HepG2 (cell line): ENCODE results near the gene JAG1. TPM values are rescaled to one million over a fixed set of nuclear protein-coding genes. Genes with fewer than 3 reads are reported as not detected.
A peak's percentile ranks its signal among the peaks of the same experiment; 100 is the strongest.

Source experiments
- BHLHE40 ChIP-seq: IDR thresholded peaks from 2 replicates; pipeline ENCODE4 v1.6.1; 2011; ENCODE audit warnings: low read length, improper control_type of control experiment
- DRAP1 ChIP-seq: IDR thresholded peaks from 2 replicates; pipeline ENCODE4 v1.6.1; 2016; ENCODE audit warnings: missing genetic modification reagents, missing compliant biosample characterization
- IRX3 ChIP-seq: sonication (generic); formaldehyde crosslinking; IDR thresholded peaks from 2 replicates; pipeline ENCODE4 v1.8.1; 2023; ENCODE audit warnings: mild to moderate bottlenecking, low read depth, missing genetic modification reagents, borderline replicate concordance
- NCOR1 ChIP-seq: fragments of 200-600 bp; sonication (generic); IDR thresholded peaks from 2 replicates; pipeline ENCODE4 v1.7.0; 2017; ENCODE audit warnings: antibody characterized with exemption, low read length, borderline replicate concordance
- NR2C2 ChIP-seq: sonication (generic); formaldehyde crosslinking; IDR thresholded peaks from 2 replicates; pipeline ENCODE4 v1.4.0; 2020; ENCODE audit warnings: missing genetic modification reagents, mild to moderate bottlenecking, moderate library complexity, borderline replicate concordance
- PITX1 ChIP-seq: sonication (generic); formaldehyde crosslinking; IDR thresholded peaks from 2 replicates; pipeline ENCODE4 v1.5.1; 2020; ENCODE audit warnings: mild to moderate bottlenecking, missing genetic modification reagents
- PRMT3 ChIP-seq: sonication (generic); formaldehyde crosslinking; IDR thresholded peaks from 2 replicates; pipeline ENCODE4 v1.8.1; 2022; ENCODE audit warnings: low read depth, mild to moderate bottlenecking, moderate library complexity, missing genetic modification reagents, borderline replicate concordance
- PRPF4 ChIP-seq: fragments of 200-400 bp; formaldehyde crosslinking; IDR thresholded peaks from 2 replicates; pipeline ENCODE4 v1.6.1; 2016; ENCODE audit warnings: low read length, low read depth; ENCODE audit not compliant: poor library complexity, severe bottlenecking
- RCOR2 ChIP-seq: IDR thresholded peaks from 2 replicates; pipeline ENCODE4 v1.6.1; 2016; ENCODE audit warnings: missing biosample characterization, missing genetic modification reagents
- SMAD3 ChIP-seq: sonication (generic); formaldehyde crosslinking; IDR thresholded peaks from 2 replicates; pipeline ENCODE4 v1.4.0; 2020; ENCODE audit warnings: missing genetic modification reagents
- SMYD3 ChIP-seq: sonication (generic); formaldehyde crosslinking; IDR thresholded peaks from 2 replicates; pipeline ENCODE4 v1.8.1; 2023; ENCODE audit warnings: mild to moderate bottlenecking, missing genetic modification reagents
- TP53 ChIP-seq: sonication (generic); formaldehyde crosslinking; conservative IDR thresholded peaks from 2 replicates; pipeline ENCODE4 v1.4.0; 2020; ENCODE audit warnings: missing genetic modification reagents
- XBP1 ChIP-seq: sonication (generic); formaldehyde crosslinking; IDR thresholded peaks from 2 replicates; pipeline ENCODE4 v1.5.0; 2020; ENCODE audit warnings: missing genetic modification reagents
- XRCC5 ChIP-seq: fragments of 200-400 bp; formaldehyde crosslinking; optimal IDR thresholded peaks from 2 replicates; pipeline ENCODE3; 2017; ENCODE audit warnings: mild to moderate bottlenecking, low read length
- ZBTB38 ChIP-seq: sonication (generic); formaldehyde crosslinking; IDR thresholded peaks from 2 replicates; pipeline ENCODE4 v1.5.1; 2020; ENCODE audit warnings: mild to moderate bottlenecking, missing genetic modification reagents
- ZBTB39 ChIP-seq: sonication (generic); formaldehyde crosslinking; IDR thresholded peaks from 2 replicates; pipeline ENCODE4 v1.5.0; 2020; ENCODE audit warnings: missing genetic modification reagents
- ZBTB43 ChIP-seq: sonication (generic); formaldehyde crosslinking; conservative IDR thresholded peaks from 2 replicates; pipeline ENCODE4 v1.4.0; 2020; ENCODE audit warnings: missing genetic modification reagents
- ZBTB46 ChIP-seq: sonication (generic); formaldehyde crosslinking; IDR thresholded peaks from 2 replicates; pipeline ENCODE4 v1.4.0; 2020; ENCODE audit warnings: mild to moderate bottlenecking, missing genetic modification reagents, borderline replicate concordance
- ZNF124 ChIP-seq: sonication (generic); formaldehyde crosslinking; IDR thresholded peaks from 2 replicates; pipeline ENCODE4 v1.4.0; 2020; ENCODE audit warnings: missing genetic modification reagents
- ZNF17 ChIP-seq: sonication (generic); formaldehyde crosslinking; IDR thresholded peaks from 2 replicates; pipeline ENCODE4 v1.5.0; 2020; ENCODE audit warnings: mild to moderate bottlenecking, missing genetic modification reagents
- ZNF292 ChIP-seq: sonication (generic); formaldehyde crosslinking; IDR thresholded peaks from 2 replicates; pipeline ENCODE4 v1.8.1; 2022; ENCODE audit warnings: mild to moderate bottlenecking, low read depth, missing genetic modification reagents, borderline replicate concordance
- ZNF446 ChIP-seq: sonication (generic); formaldehyde crosslinking; IDR thresholded peaks from 2 replicates; pipeline ENCODE4 v1.5.0; 2020; ENCODE audit warnings: mild to moderate bottlenecking, missing genetic modification reagents
- ZNF530 ChIP-seq: sonication (generic); formaldehyde crosslinking; IDR thresholded peaks from 2 replicates; pipeline ENCODE4 v1.5.0; 2020; ENCODE audit warnings: low read depth, mild to moderate bottlenecking, missing genetic modification reagents
- ZNF614 ChIP-seq: IDR thresholded peaks from 2 replicates; pipeline ENCODE4 v1.6.1; 2018; ENCODE audit warnings: missing biosample characterization, missing genetic modification reagents, inconsistent platforms, borderline replicate concordance
- ZNF746 ChIP-seq: sonication (generic); formaldehyde crosslinking; IDR thresholded peaks from 2 replicates; pipeline ENCODE4 v1.8.0; 2022; ENCODE audit warnings: mild to moderate bottlenecking, missing genetic modification reagents
- ZSCAN20 ChIP-seq: sonication (generic); formaldehyde crosslinking; IDR thresholded peaks from 2 replicates; pipeline ENCODE4 v1.4.0; 2020; ENCODE audit warnings: missing genetic modification reagents, mild to moderate bottlenecking, borderline replicate concordance
- polyA plus RNA-seq, 8 experiments: library from polyadenylated mRNA; depleted of rRNA in 3 of 8; stranded (reverse) in 7 of 8; unstranded in 1 of 8; fragments of >200 nt; fragmentation: Illumina TruSeq in 4 of 8; extraction: Trizol in 4 of 8; gene quantifications; 2 replicates each; pipeline versions ENCODE4 v1.2.1 to v1.2.3, GENCODE V29; 2011 to 2016; ENCODE audit warnings: low read depth in 4 of 8, missing spikeins in 1 of 8, mixed read lengths in 1 of 8; ENCODE audit not compliant: insufficient read depth in 1 of 8
- total RNA-seq, 5 experiments: library from RNA; depleted of rRNA; stranded (reverse); fragments of >200 nt; fragmentation: Illumina TruSeq; extraction: Trizol; gene quantifications; 2 replicates each; pipeline ENCODE4 v1.2.3, GENCODE V29; 2016; ENCODE audit warnings: low read depth in 1 of 5

The JAG1 gene
- total and polyA plus RNA-seq, 2 of the 13 experiments (the other 11 are each of a cell fraction or from before 2014, with no cell fraction given), result 47.1 to 56.3 TPM

GRCh38 chr20:10708351-10709185 is 34.8 kb upstream of the JAG1 start (continued):
- TF ChIP-seq ZBTB39 (CRISPR knock-in tag) (peak; percentile 94), NR2C2 (CRISPR knock-in tag) (peak; percentile 87), XRCC5 (no peak), ZBTB43 (peak; percentile 97), XBP1 (CRISPR knock-in tag) (no peak), PRPF4 (no peak), PRMT3 (CRISPR knock-in tag) (no peak), BHLHE40 (no peak; the same call in 1 of the 2 replicates), ZBTB38 (CRISPR knock-in tag) (no peak), ZNF17 (no peak), RCOR2 (CRISPR knock-in tag) (peak; percentile 98), TP53 (CRISPR knock-in tag) (no peak), ZNF614 (CRISPR knock-in tag) (peak; percentile 97), ZNF446 (CRISPR knock-in tag) (no peak), ZSCAN20 (CRISPR knock-in tag) (no peak), ZBTB46 (CRISPR knock-in tag) (no peak), NCOR1 (peak; percentile 98), ZNF530 (CRISPR knock-in tag) (no peak), DRAP1 (peak; percentile 66), PITX1 (CRISPR knock-in tag) (peak; percentile 89), ZNF292 (peak; percentile 68; the same call in 1 of the 2 replicates), ZNF124 (CRISPR knock-in tag) (peak; percentile 95), SMAD3 (peak; percentile 97), IRX3 (CRISPR knock-in tag) (no peak), SMYD3 (no peak), ZNF746 (CRISPR knock-in tag) (no peak)
